Karpas-422 (cell line): ENCODE measurements around the gene CCND3. TPM values are rescaled to one million over a fixed set of nuclear protein-coding genes. Genes with fewer than 3 reads are reported as not detected.

Experiments used
- small RNA-seq: library from RNA; depleted of rRNA; stranded (forward); fragments of <200 nt; gene quantifications from one replicate; pipeline ENCODE3, GENCODE V24; 2014
- total RNA-seq: library from RNA; depleted of rRNA; stranded (reverse); fragments of >200 nt; shearing (Covaris generic); gene quantifications from 2 replicates; pipeline ENCODE4 v1.2.3, GENCODE V29; 2014; ENCODE audit warnings: low replicate concordance; rRNA removed

Gene CCND3
- total RNA-seq, 1 experiment from 2014 or later, result 63.5 TPM

Small RNAs within 50 kb of the gene (small RNA-seq; reads per million reads assigned to genes)
- not detected for gene RF00019

Other genes with a start within 250 kb of the CCND3 start
- 72.3 and 117 TPM in 2 replicates for gene TFEB, start 206.2 kb downstream of the CCND3 start, total RNA-seq
- gene PGC, start 194.4 kb downstream of the CCND3 start, total RNA-seq, result not detected in 2 replicates
- gene FRS3, start 161.9 kb downstream of the CCND3 start, total RNA-seq, result 4.8 and 9.5 TPM in 2 replicates
- 0.41 and 2.8 TPM in 2 replicates for gene PRICKLE4, start 161.0 kb downstream of the CCND3 start, total RNA-seq
- 119 and 229 TPM in 2 replicates for gene TOMM6, start 154.1 kb downstream of the CCND3 start, total RNA-seq
- 6.5 and 10.7 TPM in 2 replicates for gene USP49, start 46.4 kb downstream of the CCND3 start, total RNA-seq
- gene MED20, start 20.7 kb downstream of the CCND3 start, total RNA-seq, result 24.1 and 31.5 TPM in 2 replicates
- 17.9 and 32.8 TPM in 2 replicates for gene BYSL, start 20.3 kb downstream of the CCND3 start, total RNA-seq
- 25.8 and 25.9 TPM in 2 replicates for gene TAF8, start 108.7 kb upstream of the CCND3 start, total RNA-seq
- gene C6orf132, start 200.8 kb upstream of the CCND3 start, total RNA-seq, result 0.11 and 0.83 TPM in 2 replicates
- not detected in 2 replicates for gene GUCA1A, start 231.6 kb upstream of the CCND3 start, total RNA-seq